ENCODE results near the gene SERAC1.

Gene SERAC1

GRCh38 chr6:158150701-158151100, 17.4 kb downstream of the SERAC1 start:
- no peak for DNase-seq
- intact Hi-C loops (cut with DNase I): no loop called here

GRCh38 chr6:158149641-158150040, 18.4 kb downstream of the SERAC1 start:
- intact Hi-C loops (cut with DNase I): no loop called here
- DNase-seq: peak in 1 of 42 donors; percentile 16

- DNase-seq: no peak
- intact Hi-C loops (cut with DNase I): no loop called here
These were observed 24.4 kb downstream of the SERAC1 start for GRCh38 chr6:158143700-158144099.

GRCh38 chr6:158142789-158143188, 25.3 kb downstream of the SERAC1 start:
- intact Hi-C loops (cut with DNase I): no loop called here
- no peak for DNase-seq

GRCh38 chr6:158131926-158132325, 36.1 kb downstream of the SERAC1 start:
- DNase-seq: no peak
- intact Hi-C loops (cut with DNase I): no loop called here

- intact Hi-C loops (cut with DNase I): no loop called here
- no peak for DNase-seq
These were observed 42.8 kb downstream of the SERAC1 start for GRCh38 chr6:158125271-158125670.

GRCh38 chr6:158124288-158124687, 43.8 kb downstream of the SERAC1 start:
- no peak for DNase-seq
- intact Hi-C loops (cut with DNase I): no loop called here

- intact Hi-C loops (cut with DNase I): no loop called here
- DNase-seq: no peak
These were observed 46.0 kb downstream of the SERAC1 start for GRCh38 chr6:158122048-158122447.

GRCh38 chr6:158121335-158121734, 46.7 kb downstream of the SERAC1 start:
- intact Hi-C loops (cut with DNase I): no loop called here
- DNase-seq: no peak

- intact Hi-C loops (cut with DNase I): no loop called here
- no peak for DNase-seq
These were observed 49.2 kb downstream of the SERAC1 start for GRCh38 chr6:158118886-158119285.

- intact Hi-C loops (cut with DNase I): no loop called here
- DNase-seq: no peak
These were observed 52.6 kb downstream of the SERAC1 start for GRCh38 chr6:158115508-158115907.

GRCh38 chr6:158115102-158115501, 53.0 kb downstream of the SERAC1 start:
- DNase-seq: no peak
- intact Hi-C loops (cut with DNase I): no loop called here

- intact Hi-C loops (cut with DNase I): no loop called here
- DNase-seq: no peak
These were observed 54.3 kb downstream of the SERAC1 start for GRCh38 chr6:158113802-158114201.

GRCh38 chr6:158111987-158112386, 56.1 kb downstream of the SERAC1 start:
- intact Hi-C loops (cut with DNase I): no loop called here
- no peak for DNase-seq

- peak in 13 of 42 donors; percentile 13 to 57 (median 33) for DNase-seq
- intact Hi-C loops (cut with DNase I): no loop called here
These were observed 57.1 kb downstream of the SERAC1 start for GRCh38 chr6:158110986-158111385.

GRCh38 chr6:158109748-158110147, 58.3 kb downstream of the SERAC1 start:
- no peak for DNase-seq
- intact Hi-C loops (cut with DNase I): no loop called here

- no peak for DNase-seq
- intact Hi-C loops (cut with DNase I): no loop called here
These were observed 63.4 kb downstream of the SERAC1 start for GRCh38 chr6:158104696-158105095.

GRCh38 chr6:158103228-158103627, 64.8 kb downstream of the SERAC1 start:
- intact Hi-C loops (cut with DNase I): no loop called here

GRCh38 chr6:158095671-158096070, 72.4 kb downstream of the SERAC1 start:
- intact Hi-C loops (cut with DNase I): no loop called here
- DNase-seq: no peak

More at GRCh38 chr6:158103228-158103627, 64.8 kb downstream of the SERAC1 start:
- no peak for DNase-seq

- intact Hi-C loops (cut with DNase I): no loop called here
- no peak for DNase-seq
These were observed 73.0 kb downstream of the SERAC1 start for GRCh38 chr6:158095031-158095430.

GRCh38 chr6:158092806-158093205, 75.3 kb downstream of the SERAC1 start:
- DNase-seq: no peak
- intact Hi-C loops (cut with DNase I): no loop called here

GRCh38 chr6:158087224-158087867, 80.7 kb downstream of the SERAC1 start:
- peak in 1 of 42 donors; percentile 13 for DNase-seq
- intact Hi-C loops (cut with DNase I): no loop called here

Measured in head of caudate nucleus (tissue), 42 donors.